ENCODE data around the gene ELOVL4.

DNA sequence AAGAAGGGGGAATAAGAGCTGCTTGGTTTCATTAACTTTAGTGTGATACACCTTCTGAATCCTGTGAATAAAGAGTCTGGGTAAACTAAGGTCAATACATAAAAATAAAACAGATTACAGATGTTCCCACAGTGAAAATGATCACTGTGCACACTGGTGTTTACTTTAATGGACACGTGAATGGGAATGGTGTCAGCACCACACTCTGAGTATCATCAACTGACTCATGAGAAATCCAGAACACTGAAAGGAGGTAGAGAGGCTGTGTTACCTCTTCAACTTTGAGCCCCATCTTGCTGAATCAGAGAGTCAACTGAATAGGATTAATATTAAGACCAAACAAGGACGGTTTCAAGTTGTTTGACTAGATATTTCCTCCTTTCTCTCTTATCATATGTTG lies 75.0 kb downstream of the ELOVL4 start:
- TF ChIP-seq CTCF (IDR thresholded peaks at IDR 0.05) (no peak), POLR2A (IDR thresholded peaks at IDR 0.05) (no peak)

All from adrenal gland (tissue), 5 donors.